PFSK-1 (cell line): Measurements from ENCODE around the gene DUSP16.

Source experiments
- FOXP2 ChIP-seq: optimal IDR thresholded peaks from 2 replicates; pipeline ENCODE3; 2011; ENCODE audit warnings: borderline replicate concordance, control low read depth, inconsistent platforms; ENCODE audit not compliant: insufficient read depth; ENCODE audit errors: extremely low read length, extremely low read depth
- POLR2AphosphoS5 ChIP-seq: IDR thresholded peaks from 2 replicates; pipeline ENCODE4 v1.6.1; 2012; ENCODE audit warnings: low read depth, mild to moderate bottlenecking, control low read depth, low read length, moderate library complexity
- SIN3A ChIP-seq: IDR thresholded peaks from 2 replicates; pipeline ENCODE4 v1.6.1; 2012; ENCODE audit warnings: mild to moderate bottlenecking, low read length, moderate library complexity, borderline replicate concordance; ENCODE audit not compliant: insufficient read depth
- TAF1 ChIP-seq: IDR thresholded peaks from 2 replicates; pipeline ENCODE4 v1.6.1; 2012; ENCODE audit warnings: low read length, control low read depth, borderline replicate concordance; ENCODE audit not compliant: insufficient read depth
- TF ChIP-seq, protein P1 (sequence below), 2 experiments: IDR thresholded peaks; 2 replicates each; pipeline versions ENCODE4 v1.6.1 to v1.8.0; 2011 to 2012; ENCODE audit warnings: low read depth in 2 of 2, low read length in 2 of 2, control low read depth in 1 of 2, inconsistent platforms in 1 of 2, mild to moderate bottlenecking in 1 of 2, moderate library complexity in 1 of 2; ENCODE audit not compliant: insufficient read depth in 1 of 2

DUSP16 gene

DNA sequence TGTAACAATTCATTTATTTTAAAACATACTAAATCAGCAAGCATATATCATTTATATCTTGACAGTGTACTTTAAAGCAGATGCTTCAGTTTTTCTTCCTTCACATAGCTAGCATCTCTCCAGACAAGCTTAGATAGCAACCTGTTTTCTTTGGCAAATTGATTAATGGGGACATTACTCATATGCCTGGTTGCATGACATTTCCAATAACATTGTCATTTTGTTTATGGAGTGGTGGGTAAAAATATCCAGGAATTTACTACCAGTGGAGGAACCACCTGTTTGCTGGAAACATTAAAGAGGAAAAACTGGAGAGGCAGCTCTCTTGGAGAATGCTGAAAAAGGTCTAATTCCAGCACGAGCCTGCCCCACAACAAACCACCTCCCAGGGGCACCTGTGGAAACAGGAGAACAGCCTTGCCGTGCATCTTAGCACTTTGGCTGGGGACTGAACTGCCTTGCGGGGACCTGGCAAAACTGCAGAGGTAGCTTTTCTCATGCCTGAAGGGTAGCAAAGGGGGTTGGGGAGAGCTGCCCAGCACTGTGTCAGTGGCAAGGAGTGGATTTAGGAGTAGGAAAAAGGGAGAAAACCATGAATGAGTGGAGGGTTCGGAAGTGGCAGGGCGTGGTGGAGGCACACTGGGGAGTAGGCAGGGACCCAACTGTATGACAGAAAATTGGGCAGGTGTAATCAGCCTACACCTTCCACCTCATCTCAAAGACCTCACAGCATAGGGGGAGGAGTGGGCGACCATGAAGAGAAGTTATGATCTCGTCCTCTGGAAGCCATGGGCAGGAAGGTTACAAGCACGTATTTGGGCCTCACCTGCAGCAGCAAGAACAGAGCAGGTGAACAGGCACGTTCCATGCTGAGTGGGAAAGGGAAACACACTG lies 37.3 kb upstream of the DUSP16 start:
- TF ChIP-seq, protein P1, sequence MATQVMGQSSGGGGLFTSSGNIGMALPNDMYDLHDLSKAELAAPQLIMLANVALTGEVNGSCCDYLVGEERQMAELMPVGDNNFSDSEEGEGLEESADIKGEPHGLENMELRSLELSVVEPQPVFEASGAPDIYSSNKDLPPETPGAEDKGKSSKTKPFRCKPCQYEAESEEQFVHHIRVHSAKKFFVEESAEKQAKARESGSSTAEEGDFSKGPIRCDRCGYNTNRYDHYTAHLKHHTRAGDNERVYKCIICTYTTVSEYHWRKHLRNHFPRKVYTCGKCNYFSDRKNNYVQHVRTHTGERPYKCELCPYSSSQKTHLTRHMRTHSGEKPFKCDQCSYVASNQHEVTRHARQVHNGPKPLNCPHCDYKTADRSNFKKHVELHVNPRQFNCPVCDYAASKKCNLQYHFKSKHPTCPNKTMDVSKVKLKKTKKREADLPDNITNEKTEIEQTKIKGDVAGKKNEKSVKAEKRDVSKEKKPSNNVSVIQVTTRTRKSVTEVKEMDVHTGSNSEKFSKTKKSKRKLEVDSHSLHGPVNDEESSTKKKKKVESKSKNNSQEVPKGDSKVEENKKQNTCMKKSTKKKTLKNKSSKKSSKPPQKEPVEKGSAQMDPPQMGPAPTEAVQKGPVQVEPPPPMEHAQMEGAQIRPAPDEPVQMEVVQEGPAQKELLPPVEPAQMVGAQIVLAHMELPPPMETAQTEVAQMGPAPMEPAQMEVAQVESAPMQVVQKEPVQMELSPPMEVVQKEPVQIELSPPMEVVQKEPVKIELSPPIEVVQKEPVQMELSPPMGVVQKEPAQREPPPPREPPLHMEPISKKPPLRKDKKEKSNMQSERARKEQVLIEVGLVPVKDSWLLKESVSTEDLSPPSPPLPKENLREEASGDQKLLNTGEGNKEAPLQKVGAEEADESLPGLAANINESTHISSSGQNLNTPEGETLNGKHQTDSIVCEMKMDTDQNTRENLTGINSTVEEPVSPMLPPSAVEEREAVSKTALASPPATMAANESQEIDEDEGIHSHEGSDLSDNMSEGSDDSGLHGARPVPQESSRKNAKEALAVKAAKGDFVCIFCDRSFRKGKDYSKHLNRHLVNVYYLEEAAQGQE (IDR thresholded peaks at IDR 0.05; ENCODE audit: insufficient read depth in 1 of 2, low read depth in 2 of 2, low read length in 2 of 2) = no peak
- TF ChIP-seq TAF1 (no peak), SIN3A (no peak), POLR2AphosphoS5 (no peak), FOXP2 (no peak)

DNA sequence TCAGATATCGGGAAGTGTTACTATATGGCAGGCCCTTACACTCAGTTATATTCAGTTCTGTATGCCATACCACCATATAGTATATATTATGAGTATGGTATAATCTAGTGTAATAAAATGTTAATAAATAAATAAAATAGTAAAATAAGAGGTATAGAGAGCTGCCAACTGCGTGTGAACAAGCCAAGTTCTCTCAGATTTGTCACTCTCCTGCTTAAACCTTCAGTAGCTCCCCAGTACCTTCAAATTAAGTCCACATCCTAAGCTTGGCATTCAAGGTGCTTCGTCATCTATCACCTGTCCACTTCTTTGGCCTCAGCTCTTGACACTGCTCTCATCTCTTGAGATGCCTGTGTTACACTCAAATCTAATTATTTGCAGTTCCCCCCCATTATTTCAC lies 36.2 kb upstream of the DUSP16 start:
- TF ChIP-seq POLR2AphosphoS5 = no peak
- TF ChIP-seq SIN3A = no peak
- TF ChIP-seq TAF1 = no peak
- TF ChIP-seq FOXP2 = no peak
- TF ChIP-seq, protein P1 (IDR thresholded peaks at IDR 0.05; ENCODE audit: insufficient read depth in 1 of 2, low read depth in 2 of 2, low read length in 2 of 2) = no peak

DNA sequence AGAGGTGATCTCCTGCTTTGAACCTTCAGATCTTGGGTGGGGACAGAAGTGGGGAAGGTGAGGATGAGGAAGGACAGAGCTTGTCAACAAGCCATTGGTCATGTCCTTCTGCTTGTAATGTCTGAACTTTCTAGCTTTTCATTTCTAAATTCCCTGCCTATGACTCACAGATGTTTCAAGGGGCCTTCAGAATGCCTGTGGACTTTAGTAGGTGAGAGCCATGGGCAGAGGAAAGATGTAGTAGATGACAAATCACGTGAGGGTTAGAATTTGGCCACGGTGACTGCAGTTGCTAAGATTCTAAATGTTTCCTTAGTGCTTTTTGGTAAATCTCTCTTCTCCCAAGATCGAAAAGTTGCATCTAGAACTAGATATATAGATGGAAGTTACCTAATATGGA lies 30.3 kb upstream of the DUSP16 start:
- TF ChIP-seq, protein P1 (IDR thresholded peaks at IDR 0.05; ENCODE audit: insufficient read depth in 1 of 2, low read depth in 2 of 2, low read length in 2 of 2) = no peak
- TF ChIP-seq TAF1 (no peak), SIN3A (no peak), POLR2AphosphoS5 (no peak), FOXP2 (no peak)

DNA sequence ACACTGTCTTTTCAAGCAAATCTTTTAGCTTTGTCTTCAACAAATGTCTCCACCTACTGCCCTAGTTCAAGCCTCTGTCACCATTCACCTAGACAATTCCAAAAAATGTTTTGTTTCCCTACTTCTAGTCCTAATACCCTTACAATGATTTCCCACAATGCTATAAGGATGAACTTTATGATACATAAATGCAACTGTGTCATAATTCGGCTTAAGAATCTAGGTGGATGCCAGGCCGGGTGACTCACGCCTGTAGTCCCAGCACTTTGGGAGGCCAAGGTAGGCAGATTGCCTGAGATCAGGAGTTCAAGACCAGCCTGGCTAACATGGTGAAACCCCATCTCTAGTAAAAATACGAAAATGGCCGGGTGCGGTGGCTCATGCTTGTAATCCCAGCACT lies 28.3 kb upstream of the DUSP16 start:
- TF ChIP-seq SIN3A (no peak), FOXP2 (no peak), TAF1 (no peak), POLR2AphosphoS5 (no peak)
- TF ChIP-seq, protein P1 (IDR thresholded peaks at IDR 0.05; ENCODE audit: insufficient read depth in 1 of 2, low read depth in 2 of 2, low read length in 2 of 2) = no peak
